ENCODE measurements around the gene PTCSC3. TPM values are rescaled to one million over a fixed set of nuclear protein-coding genes. Genes with fewer than 3 reads are reported as not detected.

The PTCSC3 gene
- total RNA-seq, 1 donor from 2014 or later = not detected

DNA sequence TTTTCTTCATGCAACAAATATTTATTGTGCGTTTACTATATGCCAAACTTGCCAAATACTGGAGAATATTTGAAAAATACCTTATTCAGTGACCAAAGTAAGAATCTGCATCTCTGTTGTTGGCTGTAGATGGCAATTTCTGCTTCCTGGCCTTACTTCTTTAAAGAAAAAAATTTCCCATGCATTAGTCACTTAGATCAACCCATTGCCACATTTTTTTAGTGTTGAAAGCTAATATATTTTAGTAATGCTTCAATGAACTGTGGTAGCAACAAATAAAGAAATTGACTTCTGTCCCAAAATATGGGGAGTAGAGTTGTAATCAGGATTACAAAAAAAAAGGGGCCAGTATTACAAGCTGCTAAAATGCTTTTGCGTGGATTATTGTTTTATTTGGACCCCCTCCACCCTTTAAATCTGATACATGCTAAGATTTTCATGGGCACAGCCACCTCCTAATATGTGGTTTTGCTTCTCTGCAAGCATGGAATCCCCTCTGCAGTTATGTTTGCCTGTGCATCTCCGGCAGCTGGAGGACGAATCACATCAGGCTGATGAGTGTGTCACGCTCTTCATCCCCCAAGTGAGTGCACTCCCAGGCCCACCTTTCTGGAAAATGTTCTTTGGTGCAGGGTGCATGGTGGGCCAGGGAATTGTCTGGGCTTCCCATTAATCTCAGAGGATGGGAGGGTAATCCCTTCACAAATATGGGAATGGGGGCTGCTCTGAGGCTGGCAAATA lies 38.1 kb upstream of the PTCSC3 start:
- Histone ChIP-seq H3K4me3 (no peak overlapping the region), H3K27me3 (no peaks in the 10 kb centered on the region), H3K4me1 (no peaks in the 10 kb centered on the region), H3K36me3 (no peaks in the 10 kb centered on the region), H3K27ac (no peak overlapping the region), H3K9me3 (no peaks in the 10 kb centered on the region)
- DNase-seq (ENCODE audit: extremely low spot score in 2 of 2) = no peak
- TF ChIP-seq POLR2AphosphoS5 (IDR thresholded peaks at IDR 0.05; ENCODE audit: insufficient read depth in 1 of 2, low read depth in 1 of 2) (no peak), POLR2A (IDR thresholded peaks at IDR 0.05) (no peak)
- TF ChIP-seq, protein P1, sequence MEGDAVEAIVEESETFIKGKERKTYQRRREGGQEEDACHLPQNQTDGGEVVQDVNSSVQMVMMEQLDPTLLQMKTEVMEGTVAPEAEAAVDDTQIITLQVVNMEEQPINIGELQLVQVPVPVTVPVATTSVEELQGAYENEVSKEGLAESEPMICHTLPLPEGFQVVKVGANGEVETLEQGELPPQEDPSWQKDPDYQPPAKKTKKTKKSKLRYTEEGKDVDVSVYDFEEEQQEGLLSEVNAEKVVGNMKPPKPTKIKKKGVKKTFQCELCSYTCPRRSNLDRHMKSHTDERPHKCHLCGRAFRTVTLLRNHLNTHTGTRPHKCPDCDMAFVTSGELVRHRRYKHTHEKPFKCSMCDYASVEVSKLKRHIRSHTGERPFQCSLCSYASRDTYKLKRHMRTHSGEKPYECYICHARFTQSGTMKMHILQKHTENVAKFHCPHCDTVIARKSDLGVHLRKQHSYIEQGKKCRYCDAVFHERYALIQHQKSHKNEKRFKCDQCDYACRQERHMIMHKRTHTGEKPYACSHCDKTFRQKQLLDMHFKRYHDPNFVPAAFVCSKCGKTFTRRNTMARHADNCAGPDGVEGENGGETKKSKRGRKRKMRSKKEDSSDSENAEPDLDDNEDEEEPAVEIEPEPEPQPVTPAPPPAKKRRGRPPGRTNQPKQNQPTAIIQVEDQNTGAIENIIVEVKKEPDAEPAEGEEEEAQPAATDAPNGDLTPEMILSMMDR (IDR thresholded peaks at IDR 0.05) = no peak
- intact Hi-C loops (cut with DNase I) = no loop called here

DNA sequence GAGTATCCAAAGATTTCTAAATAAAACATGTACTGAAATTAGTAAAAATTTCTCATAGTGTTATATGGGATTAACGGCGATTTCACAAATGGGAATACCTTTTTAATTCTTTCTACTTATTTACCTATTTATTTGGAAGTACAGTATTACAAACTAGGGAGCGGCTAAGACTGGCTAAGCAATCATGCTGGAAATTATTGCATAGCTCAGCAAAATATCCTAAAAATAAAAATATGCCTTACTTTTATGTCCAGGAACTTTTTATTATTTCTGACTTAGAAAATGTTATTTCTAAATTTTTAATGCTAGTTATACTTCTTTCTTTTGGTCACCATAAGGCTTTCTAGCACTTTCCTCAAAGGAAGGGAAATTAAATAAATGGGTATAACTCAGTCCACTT lies 36.5 kb upstream of the PTCSC3 start:
- intact Hi-C loops (cut with DNase I) = no loop called here
- H3K27me3 ChIP-seq = no peaks in the 10 kb centered on the region
- TF ChIP-seq POLR2AphosphoS5 (IDR thresholded peaks at IDR 0.05; ENCODE audit: insufficient read depth in 1 of 2, low read depth in 1 of 2) (no peak), POLR2A (IDR thresholded peaks at IDR 0.05) (no peak)
- TF ChIP-seq, protein P1 (IDR thresholded peaks at IDR 0.05) = no peak
- H3K27ac ChIP-seq = no peak overlapping the region
- H3K4me1 ChIP-seq = no peaks in the 10 kb centered on the region
- no peak for DNase-seq (ENCODE audit: extremely low spot score in 2 of 2)
- H3K4me3 ChIP-seq = no peak overlapping the region
- H3K9me3 ChIP-seq = no peaks in the 10 kb centered on the region
- H3K36me3 ChIP-seq = no peaks in the 10 kb centered on the region

DNA sequence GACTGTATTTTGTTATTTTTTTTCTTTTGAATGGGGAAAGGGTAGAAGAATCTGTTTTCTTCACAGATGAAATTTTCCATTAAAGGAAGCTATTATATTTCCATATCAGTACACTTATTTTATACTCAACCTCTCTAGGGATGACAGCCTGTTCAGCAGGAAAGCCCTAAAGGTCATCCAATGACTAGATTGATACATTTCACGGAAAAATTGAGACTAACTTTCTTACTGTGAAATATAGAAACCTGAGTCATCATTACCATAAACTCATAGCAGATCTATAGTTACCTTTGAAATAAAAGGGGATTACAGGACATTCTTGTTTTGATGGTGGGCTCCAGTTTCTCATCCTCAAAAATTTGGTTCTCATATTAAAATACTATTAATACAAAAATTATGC lies 36.1 kb upstream of the PTCSC3 start:
- intact Hi-C loops (cut with DNase I) = no loop called here
- TF ChIP-seq POLR2A (IDR thresholded peaks at IDR 0.05) (no peak), POLR2AphosphoS5 (IDR thresholded peaks at IDR 0.05; ENCODE audit: insufficient read depth in 1 of 2, low read depth in 1 of 2) (no peak)
- TF ChIP-seq, protein P1 (IDR thresholded peaks at IDR 0.05) = no peak
- no peak overlapping the region for H3K27ac ChIP-seq

DNA sequence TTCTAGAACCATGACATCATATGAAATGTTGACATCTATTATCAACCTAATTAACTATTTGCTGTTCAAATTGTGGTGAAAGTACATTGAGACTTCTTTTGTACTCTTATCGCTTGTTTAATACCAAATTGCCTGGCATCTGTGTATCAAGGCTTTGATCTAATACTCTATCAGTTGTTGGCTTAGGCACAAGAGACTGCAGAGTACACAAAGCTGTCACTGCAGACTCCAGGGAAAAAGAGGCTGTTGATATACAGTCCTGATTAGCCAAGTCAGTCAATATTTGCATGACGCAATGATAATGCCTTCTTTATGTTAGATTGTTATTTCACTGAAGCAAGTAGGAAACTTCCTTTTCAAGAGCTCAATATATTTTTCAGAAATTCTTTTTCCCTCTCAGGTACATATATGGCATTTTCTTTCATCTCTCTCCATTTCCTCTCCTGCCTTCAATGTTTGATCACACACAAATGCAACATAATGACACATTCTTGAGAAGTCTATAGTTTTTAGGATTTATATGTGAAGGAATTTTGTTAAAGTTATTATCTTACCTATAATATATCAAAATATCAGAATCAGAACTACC lies 32.3 kb upstream of the PTCSC3 start:
- Histone ChIP-seq H3K4me1 (no peaks in the 10 kb centered on the region), H3K27ac (no peak overlapping the region), H3K9me3 (no peaks in the 10 kb centered on the region), H3K27me3 (no peaks in the 10 kb centered on the region), H3K36me3 (no peaks in the 10 kb centered on the region), H3K4me3 (no peak overlapping the region)
- TF ChIP-seq, protein P1 (IDR thresholded peaks at IDR 0.05) = no peak
- TF ChIP-seq POLR2AphosphoS5 (IDR thresholded peaks at IDR 0.05; ENCODE audit: insufficient read depth in 1 of 2, low read depth in 1 of 2) (no peak), POLR2A (IDR thresholded peaks at IDR 0.05) (no peak)
- intact Hi-C loops (cut with DNase I) = no loop called here
- no peak for DNase-seq (ENCODE audit: extremely low spot score in 2 of 2)

More for the DNA sequence above, 36.1 kb upstream of the PTCSC3 start:
- H3K4me1 ChIP-seq = no peaks in the 10 kb centered on the region
- H3K9me3 ChIP-seq = no peaks in the 10 kb centered on the region
- H3K36me3 ChIP-seq = no peaks in the 10 kb centered on the region
- H3K27me3 ChIP-seq = no peaks in the 10 kb centered on the region
- DNase-seq (ENCODE audit: extremely low spot score in 2 of 2) = no peak
- no peak overlapping the region for H3K4me3 ChIP-seq

DNA sequence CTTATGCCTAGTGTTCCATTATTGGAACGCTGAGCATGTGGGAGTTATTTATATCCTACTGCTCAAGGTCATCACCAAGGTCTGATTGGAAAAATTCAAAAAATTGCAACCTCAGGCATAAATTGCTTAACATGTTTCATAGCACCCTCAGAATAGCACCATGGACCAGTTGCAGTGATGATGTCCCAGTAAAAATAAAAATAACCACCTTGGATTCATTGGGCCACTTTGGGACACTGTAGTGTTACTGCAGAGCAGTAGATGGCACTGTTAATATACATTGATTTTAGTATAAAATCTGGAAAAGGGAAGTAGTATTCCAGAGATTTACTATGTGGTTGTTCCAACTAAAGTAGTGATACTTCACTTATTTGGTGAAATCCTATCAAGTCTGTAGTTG lies 31.0 kb upstream of the PTCSC3 start:
- no peak for TF ChIP-seq POLR2AphosphoS5 (IDR thresholded peaks at IDR 0.05; ENCODE audit: insufficient read depth in 1 of 2, low read depth in 1 of 2)
- TF ChIP-seq, protein P1 (IDR thresholded peaks at IDR 0.05) = no peak
- no peak for TF ChIP-seq POLR2A (IDR thresholded peaks at IDR 0.05)
- H3K36me3 ChIP-seq = no peaks in the 10 kb centered on the region
- no peaks in the 10 kb centered on the region for H3K27me3 ChIP-seq

More for the DNA sequence above, 31.0 kb upstream of the PTCSC3 start:
- no peak overlapping the region for H3K27ac ChIP-seq
- no peaks in the 10 kb centered on the region for H3K4me1 ChIP-seq
- no peak for DNase-seq (ENCODE audit: extremely low spot score in 2 of 2)
- H3K9me3 ChIP-seq = no peaks in the 10 kb centered on the region
- intact Hi-C loops (cut with DNase I) = no loop called here
- no peak overlapping the region for H3K4me3 ChIP-seq
